Urothelium cell line (cell line): ENCODE measurements around the gene CDCA4.

ENCODE experiments used
- DNase-seq: peaks from one replicate; pipeline ENCODE4 v3.0.0; 2011; ENCODE audit warnings: low spot score, mixed read lengths
- FAIRE-seq: peaks from 2 replicates; lab custom pipeline; 2011; peaks lifted over from hg19 to GRCh38; lab: Jason Lieb, UNC

Gene CDCA4

GRCh38 chr14:104977008-104977680 is 43.7 kb downstream of the CDCA4 start:
- FAIRE-seq (no peak), DNase-seq (no peak)

DNA sequence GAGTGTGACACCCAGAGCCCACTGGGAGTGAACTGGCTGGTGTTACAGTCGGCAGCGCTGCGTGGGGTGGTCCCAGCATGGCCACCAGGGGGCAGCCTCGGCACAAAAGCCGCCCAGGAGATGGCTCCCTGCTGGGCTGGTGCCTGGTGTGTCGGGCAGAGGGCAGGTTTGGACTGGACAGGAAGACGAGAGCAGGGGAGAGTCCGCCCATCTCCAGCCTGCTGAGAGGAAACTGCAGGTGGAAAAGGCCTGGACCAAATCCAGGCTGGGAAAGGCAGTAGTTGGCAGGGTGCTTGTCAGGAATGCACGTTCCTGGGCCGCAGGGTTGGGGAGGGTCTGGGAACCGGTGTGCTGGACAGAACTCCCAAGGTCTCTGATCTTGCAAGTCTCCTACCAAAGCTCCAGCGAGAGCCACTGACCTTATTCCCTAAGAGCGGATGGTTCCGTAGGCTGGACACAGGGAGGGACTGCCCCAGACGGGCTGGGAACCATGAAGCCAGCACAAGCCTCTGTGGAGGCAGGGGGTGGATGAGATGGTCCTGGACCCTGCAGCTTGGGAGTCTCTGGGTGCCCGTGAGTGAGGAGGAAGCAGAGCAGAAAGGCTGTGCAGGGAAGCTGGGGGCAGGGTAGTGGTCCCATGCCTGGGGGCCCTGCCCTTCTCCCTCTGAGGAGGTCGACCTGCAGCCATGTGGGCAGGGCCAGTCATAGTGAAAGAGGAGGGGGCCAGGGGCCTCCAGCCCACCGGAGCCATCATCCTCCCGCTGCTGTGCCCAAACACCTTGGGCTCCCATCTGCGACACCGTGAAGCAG is 44.5 kb downstream of the CDCA4 start:
- FAIRE-seq (no peak), DNase-seq (peak; percentile 51)

DNA sequence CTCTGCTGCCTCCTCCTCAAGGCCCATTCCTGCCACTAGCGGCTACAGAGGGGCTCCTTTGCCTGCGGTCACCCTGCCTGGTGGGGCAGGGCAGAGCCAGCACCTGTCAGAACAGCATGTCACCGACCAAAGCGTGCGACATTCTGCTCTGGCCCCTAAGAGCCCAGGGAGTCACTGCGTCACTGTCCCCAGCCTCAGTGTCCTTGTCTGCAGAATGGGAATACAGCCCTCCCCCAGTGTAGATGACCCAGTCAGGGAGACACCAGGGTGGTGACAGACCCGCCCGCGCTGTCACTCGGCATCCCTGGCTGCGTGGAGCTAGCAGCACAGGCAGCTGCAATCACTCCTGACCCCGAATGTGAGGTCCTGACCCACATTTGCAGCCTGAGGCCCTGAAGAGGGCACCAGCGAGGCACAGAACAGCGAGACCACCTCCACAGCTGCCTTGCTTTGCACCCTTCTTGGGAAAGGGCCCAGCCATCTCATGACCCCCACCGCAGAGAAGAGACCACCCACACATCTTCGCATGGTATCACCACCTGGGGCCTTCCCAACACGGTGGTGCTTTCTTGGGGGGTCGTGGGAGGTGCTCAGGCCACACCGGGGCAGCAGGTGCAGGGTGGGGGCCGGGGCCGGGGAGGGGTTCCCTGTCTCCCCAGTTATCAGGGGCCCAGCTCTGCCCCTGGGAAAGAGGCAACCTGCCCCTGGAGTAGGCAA is 45.2 kb downstream of the CDCA4 start:
- FAIRE-seq = no peak
- DNase-seq = no peak

DNA sequence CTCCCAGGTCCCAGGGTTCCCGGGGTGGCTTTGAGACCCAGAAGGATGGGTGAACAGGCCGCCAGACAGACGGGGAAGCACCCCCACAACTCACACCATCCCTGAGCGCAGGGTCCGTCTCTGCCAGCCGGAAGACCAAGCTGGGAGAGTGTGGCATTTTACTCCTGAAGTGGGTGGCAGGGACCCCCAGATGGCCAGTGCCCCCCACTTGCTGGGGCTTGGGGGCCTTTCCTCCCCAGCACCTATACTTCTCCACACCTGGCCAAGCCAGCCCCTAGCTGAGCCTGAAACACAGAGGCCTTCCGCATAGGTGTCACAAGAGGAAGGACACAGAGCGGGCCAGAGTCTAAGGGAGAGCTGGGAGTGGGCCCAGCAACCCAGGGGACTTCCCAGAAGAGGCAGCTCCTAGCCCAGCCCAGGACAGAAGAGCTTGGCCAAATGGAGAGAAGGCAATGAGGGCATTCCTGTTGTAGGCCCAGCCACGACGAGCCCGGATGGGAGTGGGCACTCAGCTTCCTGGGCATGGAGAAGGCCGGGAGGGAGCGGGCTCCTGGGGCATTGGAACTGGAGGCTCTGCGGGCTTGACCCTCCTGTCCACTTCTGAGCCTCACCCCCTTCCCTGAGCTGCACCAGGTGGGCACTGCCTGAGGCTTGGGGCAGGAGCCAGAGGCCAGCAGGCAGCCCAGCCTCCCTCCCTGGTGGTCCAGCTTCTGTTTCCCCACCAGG is 46.1 kb downstream of the CDCA4 start:
- FAIRE-seq (no peak), DNase-seq (no peak)

- FAIRE-seq (no peak), DNase-seq (no peak)
Observed at GRCh38 chr14:104974146-104974541, 46.7 kb downstream of the CDCA4 start.

GRCh38 chr14:104973385-104974145 is 47.3 kb downstream of the CDCA4 start:
- FAIRE-seq = peak; percentile 17
- peak; percentile 87 for DNase-seq

DNA sequence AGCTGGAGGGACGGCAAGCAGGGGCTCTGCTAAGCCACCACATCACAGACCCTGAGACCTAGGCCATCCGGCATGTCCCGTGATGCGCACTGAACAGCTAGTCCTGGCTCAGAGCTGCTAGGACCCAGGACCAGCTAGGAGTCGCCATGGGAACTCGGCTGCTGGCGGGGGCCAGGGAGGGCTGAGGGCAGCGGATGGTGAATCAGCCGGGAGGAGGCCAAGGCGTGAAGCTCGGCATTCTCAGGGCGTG is 47.8 kb downstream of the CDCA4 start:
- FAIRE-seq = peak; percentile 44
- DNase-seq = no peak

DNA sequence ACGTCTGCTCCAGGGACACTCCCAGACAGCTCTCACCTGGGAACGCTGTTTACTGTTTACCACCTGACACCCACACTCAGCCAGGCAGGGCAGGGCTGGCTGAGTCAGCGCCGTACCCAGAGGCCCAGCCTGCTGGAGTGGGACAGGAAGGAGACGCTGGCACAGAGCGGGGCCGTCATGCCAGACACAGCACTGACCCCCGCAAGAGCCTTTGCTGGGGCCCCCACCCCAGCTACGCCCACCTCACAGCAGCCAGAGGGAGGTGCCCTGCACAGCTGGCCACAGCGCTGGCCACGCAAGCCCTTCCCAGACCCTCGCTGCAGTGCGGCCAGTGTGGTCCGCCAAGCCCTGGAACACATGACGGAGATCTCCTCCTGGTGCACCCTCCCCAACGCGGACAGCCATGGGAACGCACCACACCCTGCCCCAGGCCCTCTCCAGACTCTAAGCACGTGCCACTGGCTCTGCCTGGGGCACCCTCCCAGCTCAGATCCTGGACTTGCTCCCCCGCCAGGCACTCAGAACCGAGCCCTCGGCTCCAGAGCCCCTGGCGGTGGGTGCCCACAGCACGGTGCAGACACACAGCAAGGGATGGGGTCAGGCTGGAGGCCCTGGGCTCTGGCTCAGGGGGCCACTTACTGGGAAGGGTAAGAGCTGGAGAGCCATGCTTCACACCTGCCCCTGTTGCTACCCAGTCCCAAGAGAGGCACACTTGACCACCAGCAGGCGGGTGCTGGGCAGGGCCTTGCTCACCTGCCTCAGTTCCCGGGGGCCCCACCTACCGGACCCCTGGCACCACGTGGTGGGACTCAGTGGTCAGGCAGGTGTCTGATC is 48.4 kb downstream of the CDCA4 start:
- FAIRE-seq (peak; percentile 20), DNase-seq (peak; percentile 69)

- DNase-seq = no peak
- FAIRE-seq = no peak
Observed at GRCh38 chr14:104971447-104972240, 49.2 kb downstream of the CDCA4 start.

DNA sequence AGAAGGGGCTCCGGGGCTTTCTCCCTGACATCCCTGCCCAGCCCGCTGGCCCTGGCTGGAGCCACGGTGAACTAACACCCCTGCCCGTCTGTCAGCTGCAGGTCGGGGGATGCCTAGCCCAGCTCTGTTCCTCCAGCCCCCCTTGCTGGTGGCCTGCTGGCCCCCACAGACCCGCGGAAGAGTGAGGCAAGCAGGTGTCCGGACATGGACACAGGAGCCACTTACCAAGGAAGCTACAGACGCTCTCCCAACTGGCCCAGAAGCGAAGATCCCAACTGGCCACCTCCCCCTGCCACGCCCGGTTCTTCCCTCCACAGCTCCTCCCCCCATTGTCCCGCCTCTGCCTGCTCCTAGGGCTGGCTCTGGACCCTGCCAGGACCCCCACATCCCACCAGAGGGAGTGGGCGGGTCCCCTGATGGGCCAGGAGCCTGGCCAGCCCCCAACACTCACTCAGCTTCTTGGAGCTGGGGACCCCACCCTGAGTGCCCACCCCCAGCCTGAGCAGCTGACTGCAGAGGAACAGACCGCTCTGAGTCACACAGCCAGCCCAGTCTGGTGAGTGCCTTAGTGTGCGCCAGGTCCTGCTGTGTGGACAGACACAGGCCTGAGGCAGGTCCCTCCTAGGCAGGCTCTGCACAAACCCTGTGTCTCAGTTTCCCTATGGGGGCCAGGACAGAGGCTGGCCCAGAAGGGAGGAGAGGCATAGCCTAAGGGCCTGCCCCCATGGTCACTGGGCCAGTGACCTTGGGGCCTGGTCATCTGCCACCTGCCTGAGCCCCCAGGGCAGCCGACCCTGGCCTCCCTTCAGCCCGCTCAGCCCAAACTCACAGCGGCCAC is 50.4 kb downstream of the CDCA4 start:
- peak; percentile 82 for FAIRE-seq
- DNase-seq = peak; percentile 73

GRCh38 chr14:104969741-104970230 is 51.1 kb downstream of the CDCA4 start:
- FAIRE-seq (no peak), DNase-seq (no peak)

DNA sequence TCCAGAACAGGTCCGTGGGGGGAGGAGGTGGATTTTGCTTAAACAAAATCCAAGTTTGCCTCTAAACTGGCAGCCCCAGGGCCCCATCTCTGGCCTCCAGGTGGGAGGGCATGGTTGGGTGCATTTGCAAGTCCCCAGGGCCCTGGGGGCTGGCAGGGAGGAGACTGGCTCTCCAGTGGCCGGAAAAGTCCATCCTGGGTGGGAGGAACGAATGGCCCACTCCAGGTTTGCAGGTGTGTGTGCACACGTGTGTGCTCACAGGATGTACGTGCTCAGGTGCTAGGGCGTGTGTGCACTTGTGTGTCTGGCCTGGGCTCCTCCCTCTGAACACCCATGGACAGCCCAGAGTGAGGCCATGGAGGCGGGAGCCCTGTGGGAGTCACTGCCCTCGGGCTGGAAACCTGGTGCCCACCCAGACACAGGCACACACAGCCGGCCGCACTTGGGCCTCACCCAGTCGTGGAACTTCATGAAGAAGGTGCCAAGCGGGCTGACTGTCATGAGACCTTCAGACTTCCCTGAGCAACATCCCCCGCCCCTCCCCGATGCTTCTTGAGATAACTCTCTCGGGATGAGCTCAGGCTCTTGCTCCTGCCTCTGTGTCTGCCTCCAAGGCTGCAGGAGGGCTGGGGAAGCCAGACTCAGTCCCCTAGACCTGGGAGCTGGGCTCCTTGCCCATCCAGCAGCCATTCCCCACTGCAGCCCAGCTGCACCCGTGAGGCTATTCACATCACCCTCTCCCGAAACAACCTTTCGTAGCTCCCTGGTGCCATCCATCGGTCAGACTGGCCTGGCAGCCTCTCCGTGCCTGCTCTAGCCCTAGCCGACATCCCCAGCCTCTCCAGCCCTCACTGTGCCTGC is 52.1 kb downstream of the CDCA4 start:
- FAIRE-seq = no peak
- no peak for DNase-seq

- FAIRE-seq = no peak
- DNase-seq = peak; percentile 71
Observed at GRCh38 chr14:104968153-104968527, 52.7 kb downstream of the CDCA4 start.

- peak; percentile 46 for DNase-seq
- FAIRE-seq = no peak
Observed at GRCh38 chr14:104967386-104968152, 53.3 kb downstream of the CDCA4 start.

GRCh38 chr14:104966981-104967385 is 53.9 kb downstream of the CDCA4 start:
- DNase-seq = no peak
- no peak for FAIRE-seq

DNA sequence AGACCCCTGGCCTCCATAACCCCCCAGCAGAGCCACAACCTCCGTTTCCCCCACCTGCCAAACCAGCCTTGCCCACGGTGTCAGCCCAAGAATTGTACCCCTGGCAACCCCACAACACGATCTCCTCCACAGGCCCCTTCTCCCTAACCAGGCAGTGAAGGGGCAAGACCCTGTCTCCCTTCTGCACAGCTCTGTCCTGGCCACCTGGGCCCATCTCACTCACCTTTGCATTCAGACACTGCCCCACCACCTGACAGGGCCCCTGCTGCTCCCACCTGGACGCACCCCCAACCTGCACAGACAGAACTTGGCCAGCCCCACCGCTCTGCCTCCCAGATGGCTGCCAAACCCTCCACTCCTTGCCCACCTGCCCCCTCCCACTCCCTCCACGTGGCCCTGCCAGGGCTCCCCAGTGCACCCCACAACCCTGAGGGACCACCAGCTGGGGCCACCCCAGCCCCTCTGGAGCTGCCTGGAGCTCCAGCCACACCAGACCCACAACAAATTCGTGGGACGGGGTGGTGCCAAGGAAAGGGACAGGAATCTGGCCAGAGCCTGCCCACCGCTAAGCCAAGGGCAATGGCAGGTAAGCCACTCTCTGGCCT is 54.5 kb downstream of the CDCA4 start:
- no peak for FAIRE-seq
- no peak for DNase-seq
